Bronchial epithelial cell (primary cell): ENCODE data around the gene C2CD4C. TPM values are rescaled to one million over a fixed set of nuclear protein-coding genes. Genes with fewer than 3 reads are reported as not detected.

Experiments used
- DNase-seq: peaks from one replicate; pipeline ENCODE4 v3.0.0-alpha.2; 2010; ENCODE audit warnings: low read depth
- FAIRE-seq: peaks from 2 replicates; lab custom pipeline; 2011; peaks lifted over from hg19 to GRCh38; lab: Jason Lieb, UNC
- H3K27me3 ChIP-seq: 2 replicates; pipeline ENCODE4 v1.5.1; 2011; ENCODE audit warnings: low read length; ENCODE audit not compliant: control insufficient read depth, insufficient read depth
- H3K36me3 ChIP-seq: 2 replicates; pipeline ENCODE4 v1.5.1; 2011; ENCODE audit warnings: low read length; ENCODE audit not compliant: control insufficient read depth, insufficient read depth
- H3K4me3 ChIP-seq: 2 replicates; pipeline ENCODE4 v1.5.1; 2011; ENCODE audit warnings: mild to moderate bottlenecking, low read depth, low read length, control low read depth
- CTCF ChIP-seq: IDR thresholded peaks from 2 replicates; pipeline ENCODE4 v1.5.1; 2011; ENCODE audit warnings: mild to moderate bottlenecking, moderate library complexity, low read length, control low read depth, inconsistent platforms; ENCODE audit not compliant: insufficient read depth, severe bottlenecking
- total RNA-seq: library from RNA; depleted of rRNA; stranded (reverse); fragments of >200 nt; gene quantifications from 2 replicates; pipeline ENCODE4 v1.2.1, GENCODE V29; 2014

The C2CD4C gene
- total RNA-seq, 1 donor from 2014 or later, result 0.26 TPM

GRCh38 chr19:376111-376470, 32.9 kb downstream of the C2CD4C start:
- no peak for TF ChIP-seq CTCF
- H3K27me3 ChIP-seq, result no peaks in the 10 kb centered on the region

GRCh38 chr19:375395-376110, 33.4 kb downstream of the C2CD4C start:
- DNase-seq (no peak), FAIRE-seq (no peak)
- no peak for TF ChIP-seq CTCF
- Histone ChIP-seq H3K4me3 (no peak overlapping the region), H3K36me3 (no peaks in the 10 kb centered on the region), H3K27me3 (no peaks in the 10 kb centered on the region)

More at GRCh38 chr19:376111-376470, 32.9 kb downstream of the C2CD4C start:
- Histone ChIP-seq H3K4me3 (no peak overlapping the region), H3K36me3 (no peaks in the 10 kb centered on the region)
- FAIRE-seq (no peak), DNase-seq (no peak)

- Histone ChIP-seq H3K4me3 (peak overlapping the region; percentile 29), H3K36me3 (no peaks in the 10 kb centered on the region), H3K27me3 (no peaks in the 10 kb centered on the region)
- no peak for DNase-seq
- no peak for TF ChIP-seq CTCF
- FAIRE-seq, result no peak
These were observed 34.1 kb downstream of the C2CD4C start for GRCh38 chr19:374886-375235.

- peak; percentile 60 for DNase-seq
- H3K4me3 ChIP-seq, result peak overlapping the region; percentile 29
- H3K36me3 ChIP-seq, result no peaks in the 10 kb centered on the region
- TF ChIP-seq CTCF, result no peak
- no peak for FAIRE-seq
- H3K27me3 ChIP-seq, result no peaks in the 10 kb centered on the region
These were observed 34.6 kb downstream of the C2CD4C start for GRCh38 chr19:374183-374885.

- no peak for DNase-seq
- FAIRE-seq, result no peak
- H3K4me3 ChIP-seq, result peak overlapping the region; percentile 29
- no peaks in the 10 kb centered on the region for H3K27me3 ChIP-seq
- no peak for TF ChIP-seq CTCF
- H3K36me3 ChIP-seq, result no peaks in the 10 kb centered on the region
These were observed 35.4 kb downstream of the C2CD4C start for GRCh38 chr19:373391-374182.
